H9 (cell line): ENCODE results near the gene SWT1. TPM values are rescaled to one million over a fixed set of nuclear protein-coding genes. Genes with fewer than 3 reads are reported as not detected.

ENCODE experiments used
- DNase-seq: peaks from one replicate; pipeline ENCODE4 v3.0.0-alpha.2; 2017
- H2AFZ ChIP-seq: one replicate; pipeline ENCODE4 v1.6.1; 2013; ENCODE audit warnings: mild to moderate bottlenecking, low read length, control low read depth, moderate library complexity
- H2AK5ac ChIP-seq: 2 replicates; pipeline ENCODE4 v1.6.1; 2013; ENCODE audit warnings: low read length, control low read depth, mixed read lengths; ENCODE audit not compliant: insufficient read length
- H2BK120ac ChIP-seq: one replicate; pipeline ENCODE4 v1.6.1; 2013; ENCODE audit warnings: low read depth, mild to moderate bottlenecking, low read length, control low read depth, inconsistent platforms; ENCODE audit not compliant: poor library complexity, severe bottlenecking
- H2BK12ac ChIP-seq: 2 replicates; pipeline ENCODE4 v1.6.1; 2013; ENCODE audit warnings: low read length, control low read depth, mixed read lengths, low read depth; ENCODE audit not compliant: insufficient read length
- H2BK15ac ChIP-seq: 2 replicates; pipeline ENCODE4 v1.6.1; 2013; ENCODE audit warnings: low read depth, low read length, control low read depth
- H2BK20ac ChIP-seq: one replicate; pipeline ENCODE4 v1.6.1; 2013; ENCODE audit warnings: low read depth, mild to moderate bottlenecking, low read length, control low read depth, inconsistent platforms; ENCODE audit not compliant: poor library complexity, severe bottlenecking
- H2BK5ac ChIP-seq: 2 replicates; pipeline ENCODE4 v1.6.1; 2013; ENCODE audit warnings: low read length, control low read depth, mixed read lengths; ENCODE audit not compliant: insufficient read length
- H3K14ac ChIP-seq: 2 replicates; pipeline ENCODE4 v1.6.1; 2013; ENCODE audit warnings: low read length, control low read depth; ENCODE audit not compliant: insufficient read depth
- H3K18ac ChIP-seq: 2 replicates; pipeline ENCODE4 v1.6.1; 2013; ENCODE audit warnings: low read depth, mild to moderate bottlenecking, mixed read lengths, low read length, control low read depth; ENCODE audit not compliant: insufficient read length
- H3K23ac ChIP-seq: 2 replicates; pipeline ENCODE4 v1.6.1; 2013; ENCODE audit warnings: low read length, control low read depth, mixed read lengths, low read depth; ENCODE audit not compliant: insufficient read length
- H3K23me2 ChIP-seq: 2 replicates; pipeline ENCODE4 v1.6.1; 2013; ENCODE audit warnings: low read depth, mild to moderate bottlenecking, mixed read lengths, low read length, control low read depth; ENCODE audit not compliant: insufficient read length, poor library complexity, severe bottlenecking
- H3K27ac ChIP-seq: 2 replicates; pipeline ENCODE4 v1.5.1; 2013; ENCODE audit warnings: low read length, control low read depth, mixed read lengths, low read depth; ENCODE audit not compliant: insufficient read length
- H3K27me3 ChIP-seq: 2 replicates; pipeline ENCODE4 v1.6.1; 2013; ENCODE audit warnings: low read length, control low read depth, inconsistent platforms; ENCODE audit not compliant: insufficient read depth
- H3K4ac ChIP-seq: 2 replicates; pipeline ENCODE4 v1.6.1; 2013; ENCODE audit warnings: low read depth, mild to moderate bottlenecking, control low read depth, inconsistent platforms, low read length, moderate library complexity
- H3K4me1 ChIP-seq: 2 replicates; pipeline ENCODE4 v1.6.1; 2013; ENCODE audit warnings: low read length, control low read depth, inconsistent platforms; ENCODE audit not compliant: insufficient read depth
- H3K4me2 ChIP-seq: 2 replicates; pipeline ENCODE4 v1.6.1; 2013; ENCODE audit warnings: low read length, control low read depth, mixed read lengths; ENCODE audit not compliant: insufficient read length, insufficient read depth
- H3K56ac ChIP-seq: 2 replicates; pipeline ENCODE4 v1.6.1; 2013; ENCODE audit warnings: low read depth, mild to moderate bottlenecking, mixed read lengths, low read length, control low read depth; ENCODE audit not compliant: insufficient read length
- H3K79me1 ChIP-seq: 2 replicates; pipeline ENCODE4 v1.6.1; 2013; ENCODE audit warnings: low read depth, mild to moderate bottlenecking, moderate library complexity, low read length, control low read depth, inconsistent platforms; ENCODE audit not compliant: insufficient read depth, poor library complexity, severe bottlenecking
- H3K79me2 ChIP-seq: 2 replicates; pipeline ENCODE4 v1.6.1; 2013; ENCODE audit warnings: low read length, control low read depth, inconsistent platforms; ENCODE audit not compliant: insufficient read depth
- H3K9ac ChIP-seq: 2 replicates; pipeline ENCODE4 v1.6.1; 2013; ENCODE audit warnings: low read length, control low read depth, mixed read lengths; ENCODE audit not compliant: insufficient read length; ENCODE audit errors: extremely low read depth
- H3K9me3 ChIP-seq: one replicate; pipeline ENCODE4 v1.6.1; 2013; ENCODE audit warnings: low read depth, low read length, inconsistent platforms; ENCODE audit not compliant: control insufficient read depth
- H3T11ph ChIP-seq: one replicate; pipeline ENCODE4 v1.6.1; 2013; ENCODE audit warnings: mild to moderate bottlenecking, low read length, control low read depth, inconsistent platforms
- H4K20me1 ChIP-seq: one replicate; pipeline ENCODE4 v1.6.1; 2013; ENCODE audit not compliant: control insufficient read depth, insufficient read length, insufficient read depth
- H4K5ac ChIP-seq: 2 replicates; pipeline ENCODE4 v1.6.1; 2013; ENCODE audit warnings: low read depth, mild to moderate bottlenecking, mixed read lengths, low read length, control low read depth; ENCODE audit not compliant: insufficient read length
- H4K8ac ChIP-seq: replicated peaks from 2 replicates; pipeline ENCODE4 v1.6.1; 2013; ENCODE audit warnings: low read length, control low read depth, mixed read lengths, low read depth; ENCODE audit not compliant: insufficient read length
- H4K91ac ChIP-seq: 2 replicates; pipeline ENCODE4 v1.6.1; 2013; ENCODE audit warnings: low read depth, mild to moderate bottlenecking, moderate library complexity, mixed read lengths, low read length, control low read depth; ENCODE audit not compliant: insufficient read length
- H3K27ac Mint-ChIP-seq, 3 experiments: 2 replicates in 2 of 3; 3 replicates in 1 of 3; pipeline ENCODE4 v1.8.0; 2020 to 2021; ENCODE audit warnings: mixed read lengths in 3 of 3, mild to moderate bottlenecking in 1 of 3, moderate library complexity in 1 of 3
- H3K27me3 Mint-ChIP-seq: 2 replicates; pipeline ENCODE4 v1.8.0; 2021; ENCODE audit warnings: low read depth, mild to moderate bottlenecking, moderate library complexity, mixed read lengths
- H3K36me3 Mint-ChIP-seq, 3 experiments: 2 replicates in 2 of 3; 3 replicates in 1 of 3; pipeline ENCODE4 v1.8.0; 2020 to 2021; ENCODE audit warnings: low read depth in 3 of 3, mixed read lengths in 3 of 3; ENCODE audit not compliant: insufficient read depth in 1 of 3
- H3K4me1 Mint-ChIP-seq, 2 experiments: 2 replicates each; pipeline ENCODE4 v1.8.0; 2020; ENCODE audit warnings: mixed read lengths in 2 of 2
- H3K4me3 Mint-ChIP-seq, 2 experiments: 2 replicates in 1 of 2; 3 replicates in 1 of 2; pipeline ENCODE4 v1.8.0; 2020 to 2021; ENCODE audit warnings: mild to moderate bottlenecking in 2 of 2, mixed read lengths in 2 of 2, moderate library complexity in 1 of 2
- H3K9me3 Mint-ChIP-seq, 2 experiments: 2 replicates in 1 of 2; 3 replicates in 1 of 2; pipeline ENCODE4 v1.8.0; 2020; ENCODE audit warnings: mild to moderate bottlenecking in 2 of 2, mixed read lengths in 2 of 2, moderate library complexity in 1 of 2
- WGBS: extraction: QIAGEN DNeasy Blood & Tissue Kit; methylation state at CpG from one replicate; pipeline ENCODE4 v1.1.7; 2013; ENCODE audit warnings: missing lambda C conversion rate, low lambda C conversion rate, mixed read lengths; ENCODE audit not compliant: insufficient read length; ENCODE audit errors: extremely low coverage; 5-methylcytosine and 5-hydroxymethylcytosine counted together
- total RNA-seq: library from RNA; stranded (reverse); gene quantifications from 2 replicates; pipeline ENCODE4 v1.2.1, GENCODE V29; 2021
- TF ChIP-seq, protein P1 (sequence below): fragments of 200-600 bp; sonication (generic); conservative IDR thresholded peaks from 3 replicates; pipeline ENCODE4 v1.8.0; 2021; ENCODE audit warnings: antibody characterized with exemption, mild to moderate bottlenecking

SWT1 gene
- total RNA-seq, 1 experiment from 2014 or later, result 5.2 TPM

DNA sequence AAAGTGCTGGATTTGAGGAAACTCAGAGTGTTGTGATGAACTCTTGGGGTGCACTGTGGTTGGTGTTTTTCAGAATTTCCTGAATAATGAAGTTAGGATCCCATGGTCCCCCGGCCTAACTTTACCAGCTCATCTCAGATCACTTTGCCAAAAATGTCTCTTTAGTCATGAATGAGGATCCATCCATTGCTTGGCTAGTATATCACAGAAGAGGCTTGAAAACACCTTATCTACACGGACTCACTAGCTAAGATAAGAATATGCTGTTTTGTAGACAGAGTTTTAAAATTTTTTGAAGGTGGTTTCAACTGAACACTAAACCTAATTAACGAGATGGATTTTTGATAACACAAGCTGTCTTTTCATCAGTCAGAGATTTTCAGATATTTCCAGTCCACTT lies 106.3 kb downstream of the SWT1 start:
- H2BK5ac ChIP-seq, result no peak overlapping the region

More for the DNA sequence above, 106.3 kb downstream of the SWT1 start:
- no peaks in the 10 kb centered on the region for H3K27me3 ChIP-seq
- Mint-ChIP-seq H3K36me3 (no peaks in the 10 kb centered on the region; a peak in 1 of 7 replicates), H3K9me3 (no peaks in the 10 kb centered on the region), H3K27me3 (no peaks in the 10 kb centered on the region), H3K4me3 (no peak overlapping the region), H3K4me1 (peaks cover 0 to 3% of the 10 kb centered on the region in 2 experiments; a peak in 1 of 4 replicates), H3K27ac (no peak overlapping the region)
- H4K5ac ChIP-seq, result no peak overlapping the region
- TF ChIP-seq, protein P1, sequence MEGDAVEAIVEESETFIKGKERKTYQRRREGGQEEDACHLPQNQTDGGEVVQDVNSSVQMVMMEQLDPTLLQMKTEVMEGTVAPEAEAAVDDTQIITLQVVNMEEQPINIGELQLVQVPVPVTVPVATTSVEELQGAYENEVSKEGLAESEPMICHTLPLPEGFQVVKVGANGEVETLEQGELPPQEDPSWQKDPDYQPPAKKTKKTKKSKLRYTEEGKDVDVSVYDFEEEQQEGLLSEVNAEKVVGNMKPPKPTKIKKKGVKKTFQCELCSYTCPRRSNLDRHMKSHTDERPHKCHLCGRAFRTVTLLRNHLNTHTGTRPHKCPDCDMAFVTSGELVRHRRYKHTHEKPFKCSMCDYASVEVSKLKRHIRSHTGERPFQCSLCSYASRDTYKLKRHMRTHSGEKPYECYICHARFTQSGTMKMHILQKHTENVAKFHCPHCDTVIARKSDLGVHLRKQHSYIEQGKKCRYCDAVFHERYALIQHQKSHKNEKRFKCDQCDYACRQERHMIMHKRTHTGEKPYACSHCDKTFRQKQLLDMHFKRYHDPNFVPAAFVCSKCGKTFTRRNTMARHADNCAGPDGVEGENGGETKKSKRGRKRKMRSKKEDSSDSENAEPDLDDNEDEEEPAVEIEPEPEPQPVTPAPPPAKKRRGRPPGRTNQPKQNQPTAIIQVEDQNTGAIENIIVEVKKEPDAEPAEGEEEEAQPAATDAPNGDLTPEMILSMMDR, result no peak
- H3K9ac ChIP-seq, result no peak overlapping the region
- no peaks in the 10 kb centered on the region for H3K4me1 ChIP-seq
- H2AK5ac ChIP-seq, result no peak overlapping the region
- no peaks in the 10 kb centered on the region for H4K20me1 ChIP-seq
- H2BK20ac ChIP-seq, result no peak overlapping the region
- H3K56ac ChIP-seq, result no peak overlapping the region
- no peak overlapping the region for H2BK15ac ChIP-seq
- H3K9me3 ChIP-seq, result no peaks in the 10 kb centered on the region
- H3K4me2 ChIP-seq, result no peak overlapping the region
- no peak overlapping the region for H3K27ac ChIP-seq
- no CpG with 5 or more reads among the region's 3 CpGs for WGBS
- H2AFZ ChIP-seq, result no peak overlapping the region
- H4K91ac ChIP-seq, result no peak overlapping the region
- no peaks in the 10 kb centered on the region for H3K79me2 ChIP-seq
- no peak for DNase-seq
- H3K4ac ChIP-seq, result no peak overlapping the region
- no peak overlapping the region for H3K14ac ChIP-seq
- H3K79me1 ChIP-seq, result no peaks in the 10 kb centered on the region
- H3K23ac ChIP-seq, result no peak overlapping the region
- H3K23me2 ChIP-seq, result no peaks in the 10 kb centered on the region
- H2BK120ac ChIP-seq, result no peak overlapping the region
- no peak overlapping the region for H2BK12ac ChIP-seq
- no peak overlapping the region for H3T11ph ChIP-seq
- no peak overlapping the region for H3K18ac ChIP-seq
- no peak overlapping the region for H4K8ac ChIP-seq
